K562 (cell line): ENCODE results near the gene EXT2. TPM values are rescaled to one million over a fixed set of nuclear protein-coding genes. Genes with fewer than 3 reads are reported as not detected.

Source experiments
- ATAC-seq: fragments of 200-7000 bp; cut with Tn5 transposase; 3 replicates; pipeline ENCODE4 v1.9.1; 2020; ENCODE audit warnings: moderate library complexity
- BruUV-seq: library from RNA; stranded (reverse); fragments of 400-500 nt; replicated peaks from 2 replicates; lab custom pipeline; 2021; lab: Mats Ljungman, UMichigan
- CTCF ChIA-PET: fragments of 300-600 bp; formaldehyde crosslinking; extraction: SDS; loops from one replicate; lab custom pipeline; 2021; ENCODE audit warnings: low intra/inter-chr PET ratio; lab: Yijun Ruan, JAX
- POLR2A ChIA-PET: fragments of 300-600, 350-650 bp; sonication (Branson Sonifier 250); formaldehyde crosslinking; extraction: SDS; loops from one replicate; lab custom pipeline; 2021; ENCODE audit warnings: antibody characterized with exemption, inconsistent platforms; lab: Yijun Ruan, JAX
- DNase-seq, 4 experiments: peaks; one replicate each; pipeline versions ENCODE4 v3.0.0 to v3.0.0-alpha.2; 2011 to 2018; ENCODE audit warnings: low spot score in 3 of 4, mixed read lengths in 3 of 4; ENCODE audit errors: extremely low read depth in 1 of 4
- FAIRE-seq: peaks from 2 replicates; lab custom pipeline; 2011; peaks lifted over from hg19 to GRCh38; lab: Jason Lieb, UNC
- H2AFZ ChIP-seq: 2 replicates; pipeline ENCODE4 v1.6.0; 2011; ENCODE audit warnings: low read depth, low read length, control low read depth, inconsistent platforms
- H3K27ac ChIP-seq: fragments of 200-600 bp; 3 replicates; pipeline ENCODE4 v1.8.0; 2011; ENCODE audit warnings: low read depth, mild to moderate bottlenecking, control low read depth, inconsistent platforms, low read length, moderate library complexity, mixed read lengths; ENCODE audit errors: extremely low read depth
- H3K27me3 ChIP-seq, 2 experiments: fragments of 300-600 bp in 1 of 2; 2 replicates in 1 of 2; 3 replicates in 1 of 2; pipeline versions ENCODE4 v1.6.0 to v1.8.0; 2011; ENCODE audit warnings: inconsistent platforms in 2 of 2, low read length in 2 of 2, mild to moderate bottlenecking in 1 of 2, mixed read lengths in 1 of 2, moderate library complexity in 1 of 2; ENCODE audit not compliant: control insufficient read depth in 2 of 2, insufficient read depth in 2 of 2
- H3K36me3 ChIP-seq: fragments of 300-600 bp; 3 replicates; pipeline ENCODE4 v1.8.0; 2011; ENCODE audit warnings: mild to moderate bottlenecking, low read length, inconsistent platforms; ENCODE audit not compliant: control insufficient read depth, insufficient read depth
- H3K4me1 ChIP-seq, 2 experiments: fragments of 200-600 bp in 1 of 2; replicated peaks in 1 of 2; 2 replicates in 1 of 2; 3 replicates in 1 of 2; pipeline versions ENCODE4 v1.5.1 to v1.8.0; 2011; ENCODE audit warnings: inconsistent platforms in 2 of 2, low read length in 2 of 2, mild to moderate bottlenecking in 1 of 2, mixed read lengths in 1 of 2, moderate library complexity in 1 of 2; ENCODE audit not compliant: control insufficient read depth in 2 of 2, insufficient read depth in 2 of 2
- H3K4me2 ChIP-seq: 2 replicates; pipeline ENCODE4 v1.6.1; 2011; ENCODE audit warnings: low read length, control low read depth, inconsistent platforms, mixed read lengths; ENCODE audit not compliant: insufficient read depth
- H3K4me3 ChIP-seq: fragments of 200-600 bp; sonication (generic), shearing (Covaris generic); 2 replicates; pipeline ENCODE4 v1.5.1; 2016; ENCODE audit warnings: control low read depth, inconsistent platforms
- H3K79me2 ChIP-seq: fragments of 200-600 bp; 3 replicates; pipeline ENCODE4 v1.8.0; 2011; ENCODE audit warnings: low read length, inconsistent platforms; ENCODE audit not compliant: control insufficient read depth, insufficient read depth
- H3K9ac ChIP-seq, 2 experiments: 2 replicates each; pipeline versions ENCODE4 v1.6.0 to v1.6.1; 2011; ENCODE audit warnings: low read depth in 2 of 2, low read length in 2 of 2, control low read depth in 1 of 2, inconsistent platforms in 1 of 2, mild to moderate bottlenecking in 1 of 2, mixed read lengths in 1 of 2; ENCODE audit not compliant: insufficient read depth in 1 of 2
- H3K9me1 ChIP-seq: one replicate; pipeline ENCODE4 v1.6.0; 2011; ENCODE audit warnings: inconsistent platforms, mild to moderate bottlenecking, low read length, moderate library complexity; ENCODE audit not compliant: control insufficient read depth, insufficient read depth
- H3K9me3 ChIP-seq: replicated peaks from 2 replicates; pipeline ENCODE4 v1.5.1; 2011; ENCODE audit warnings: low read depth, low read length, inconsistent platforms; ENCODE audit not compliant: control insufficient read depth, insufficient read depth
- H4K20me1 ChIP-seq: replicated peaks from 2 replicates; pipeline ENCODE4 v1.6.1; 2011; ENCODE audit warnings: low read length, inconsistent platforms, mixed read lengths; ENCODE audit not compliant: control insufficient read depth, insufficient read depth
- CHD1 ChIP-seq: fragments of 200-600 bp; sonication (generic); IDR thresholded peaks from one replicate; pipeline ENCODE4 v1.6.1; 2012; ENCODE audit warnings: mild to moderate bottlenecking, moderate library complexity, low read length, inconsistent platforms
- CTCFL ChIP-seq: IDR thresholded peaks from 2 replicates; pipeline ENCODE4 v1.6.1; 2011; ENCODE audit warnings: borderline replicate concordance, low read depth, mild to moderate bottlenecking, moderate library complexity, low read length; ENCODE audit not compliant: insufficient read depth, poor library complexity, severe bottlenecking
- E2F6 ChIP-seq, 2 experiments: IDR thresholded peaks; 2 replicates each; pipeline ENCODE4 v1.6.1; 2011; ENCODE audit warnings: borderline replicate concordance in 1 of 2, control low read depth in 1 of 2, low read depth in 1 of 2, low read length in 1 of 2, mild to moderate bottlenecking in 1 of 2, mixed read lengths in 1 of 2, moderate library complexity in 1 of 2; ENCODE audit not compliant: insufficient read depth in 1 of 2, insufficient read length in 1 of 2, poor library complexity in 1 of 2, severe bottlenecking in 1 of 2; ENCODE audit errors: extremely low read depth in 1 of 2
- MCM2 ChIP-seq: fragments of 450-650 bp; IDR thresholded peaks from 2 replicates; pipeline ENCODE4 v1.6.1; 2017; ENCODE audit warnings: low read depth, mild to moderate bottlenecking
- MCM7 ChIP-seq, 2 experiments: fragments of 450-650 bp; IDR thresholded peaks; 2 replicates each; pipeline ENCODE4 v1.6.1; 2016 to 2018
- NFIX ChIP-seq: fragments of 250-450 bp; sonication (Bioruptor Pico); IDR thresholded peaks from 2 replicates; pipeline ENCODE4 v1.4.0; 2020; ENCODE audit warnings: low read depth, mild to moderate bottlenecking, moderate library complexity
- POLR3G ChIP-seq: IDR thresholded peaks from 2 replicates; pipeline ENCODE4 v1.6.1; 2011; ENCODE audit not compliant: insufficient read length, insufficient replicate concordance; ENCODE audit errors: extremely low read depth
- RAD51 ChIP-seq: fragments of 450-650 bp; IDR thresholded peaks from 2 replicates; pipeline ENCODE4 v1.7.1; 2016; ENCODE audit warnings: low read depth, mild to moderate bottlenecking, borderline replicate concordance
- SMAD4 ChIP-seq: fragments of 250-450 bp; sonication (Bioruptor Pico); conservative IDR thresholded peaks from 2 replicates; pipeline ENCODE4 v1.8.0; 2021; ENCODE audit warnings: inconsistent platforms, mild to moderate bottlenecking, moderate library complexity
- SREBF1 ChIP-seq: fragments of 150-350 bp; IDR thresholded peaks from 2 replicates; pipeline ENCODE4 v1.6.1; 2014; ENCODE audit warnings: antibody characterized with exemption, low read depth, low read length, borderline replicate concordance
- STAT6 ChIP-seq: sonication (generic); formaldehyde crosslinking; IDR thresholded peaks from 2 replicates; pipeline ENCODE4 v1.8.1; 2023; ENCODE audit warnings: mild to moderate bottlenecking, missing genetic modification reagents
- WGBS: fragments of 100-300 bp; shearing (Covaris generic); methylation state at CpG from one replicate; pipeline ENCODE4 v1.1.6; 2016; ENCODE audit warnings: low coverage, mixed read lengths; ENCODE audit not compliant: insufficient coverage; ENCODE audit errors: missing lambda C conversion rate; 5-methylcytosine and 5-hydroxymethylcytosine counted together
- in situ Hi-C: fragments of 300-500 bp; cut with MboI; formaldehyde crosslinking; loops from 4 replicates; pipeline ENCODE4 v1.15.0; 2018; ENCODE audit warnings: inconsistent platforms, mixed read lengths
- intact Hi-C: fragments of 100-400 bp; cut with micrococcal nuclease; formaldehyde crosslinking; loops from 2 replicates; pipeline ENCODE4 v1.14.2; 2022
- polyA plus RNA-seq, 8 experiments: library from polyadenylated mRNA; depleted of rRNA in 4 of 8; stranded (reverse) in 5 of 8; unstranded in 3 of 8; fragments of >200 nt; fragmentation: Nextera tagmentation in 2 of 8; fragmentation: Illumina TruSeq in 1 of 8; extraction: Ambion mirVana in 2 of 8; extraction: Trizol in 1 of 8; gene quantifications; 2 replicates each; pipeline versions ENCODE4 v1.2.1 to v1.2.3, GENCODE V29; 2011 to 2014; ENCODE audit warnings: inconsistent platforms in 1 of 8, missing spikeins in 1 of 8
- total RNA-seq, 7 experiments: library from RNA; depleted of rRNA in 6 of 7; stranded (reverse); fragments of >200 nt in 6 of 7; fragmentation: Illumina TruSeq in 2 of 7; extraction: Trizol in 2 of 7; gene quantifications; 2 replicates each; pipeline versions ENCODE4 v1.2.1 to v1.2.3, GENCODE V29; 2011 to 2021; ENCODE audit warnings: low replicate concordance in 1 of 7
- TF ChIP-seq, protein P1 (sequence below): sonication (generic); formaldehyde crosslinking; IDR thresholded peaks from 2 replicates; pipeline ENCODE4 v1.8.0; 2022; ENCODE audit warnings: missing genetic modification reagents, mild to moderate bottlenecking, borderline replicate concordance
- TF ChIP-seq, protein P2 (sequence below): IDR thresholded peaks from 2 replicates; pipeline ENCODE4 v1.6.1; 2014; ENCODE audit warnings: antibody characterized with exemption

Gene EXT2
- total and polyA plus RNA-seq, 9 of the 15 experiments (the other 6 are each of a cell fraction or from before 2014, with no cell fraction given) = 7.5 to 52.1 (median 38.1) TPM

DNA sequence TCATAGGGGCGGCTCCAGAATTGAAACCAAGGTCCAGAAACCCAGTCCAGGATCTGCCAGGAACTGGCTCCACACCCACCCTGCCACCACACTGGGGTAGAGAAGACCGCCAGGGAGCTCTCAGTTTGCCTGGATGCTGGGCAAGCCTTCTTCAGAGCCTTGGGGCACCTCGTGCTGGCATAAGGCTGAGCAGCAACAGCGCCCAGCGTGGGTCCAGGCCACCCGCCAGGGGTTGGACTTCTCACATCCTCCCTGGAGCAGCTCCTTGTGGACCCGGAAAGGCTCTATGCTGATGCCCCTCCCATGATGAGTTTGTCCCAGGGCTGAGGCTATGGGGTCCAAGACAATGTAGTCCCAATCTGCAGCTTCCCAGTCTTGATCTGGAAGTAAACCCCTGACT, 184.8 kb downstream of the EXT2 start:
- intact Hi-C loops (loop anchor here (10.0 kb wide), 1 partner anchor 145 kb away; no protein-coding TSS in a partner anchor), in situ Hi-C loops (no loop called here)
- H3K9me3 ChIP-seq = no peaks in the 10 kb centered on the region
- WGBS = 21% methylated on average over 7 of the region's 7 CpGs
- no peak overlapping the region for H3K4me3 ChIP-seq
- CTCF ChIA-PET = no interaction called here
- ATAC-seq (no peak; the same call in 1 of the 3 replicates), DNase-seq (no peak), FAIRE-seq (no peak)
- H3K27ac ChIP-seq = no peak overlapping the region
- no peaks in the 10 kb centered on the region for H3K79me2 ChIP-seq
- no peaks in the 10 kb centered on the region for H3K9me1 ChIP-seq
- H3K27me3 ChIP-seq = peaks cover 0 to 9% of the 10 kb centered on the region in 2 experiments; a peak in 2 of 5 replicates
- peaks cover 5 to 17% of the 10 kb centered on the region in 2 experiments; a peak in 3 of 5 replicates for H3K4me1 ChIP-seq
- H3K36me3 ChIP-seq = no peaks in the 10 kb centered on the region
- H3K9ac ChIP-seq = no peak overlapping the region
- H4K20me1 ChIP-seq = no peaks in the 10 kb centered on the region; the same call in 1 of the 2 replicates
- POLR2A ChIA-PET = interaction anchor here (2.6 kb wide), 1 partner anchor 10 kb away, joined by 8 read pairs; no protein-coding TSS in a partner anchor
- H3K4me2 ChIP-seq = no peak overlapping the region
- BruUV-seq = no TSS peak
- no peak overlapping the region for H2AFZ ChIP-seq
- TF ChIP-seq POLR3G (no peak), SMAD4 (CRISPR knock-in tag) (no peak), NFIX (CRISPR knock-in tag) (no peak), E2F6 (IDR thresholded peaks at IDR 0.05; ENCODE audit: borderline replicate concordance in 1 of 2, extremely low read depth in 1 of 2, insufficient read depth in 1 of 2, insufficient read length in 1 of 2, low read depth in 1 of 2, low read length in 1 of 2, poor library complexity in 1 of 2, severe bottlenecking in 1 of 2) (no peak), MCM2 (no peak), CTCFL (no peak), SREBF1 (no peak), MCM7 (IDR thresholded peaks at IDR 0.05) (no peak), STAT6 (CRISPR knock-in tag) (no peak), RAD51 (no peak), CHD1 (no peak)
- TF ChIP-seq, protein P1, sequence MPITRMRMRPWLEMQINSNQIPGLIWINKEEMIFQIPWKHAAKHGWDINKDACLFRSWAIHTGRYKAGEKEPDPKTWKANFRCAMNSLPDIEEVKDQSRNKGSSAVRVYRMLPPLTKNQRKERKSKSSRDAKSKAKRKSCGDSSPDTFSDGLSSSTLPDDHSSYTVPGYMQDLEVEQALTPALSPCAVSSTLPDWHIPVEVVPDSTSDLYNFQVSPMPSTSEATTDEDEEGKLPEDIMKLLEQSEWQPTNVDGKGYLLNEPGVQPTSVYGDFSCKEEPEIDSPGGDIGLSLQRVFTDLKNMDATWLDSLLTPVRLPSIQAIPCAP (CRISPR knock-in tag) = no peak
- TF ChIP-seq, protein P2, sequence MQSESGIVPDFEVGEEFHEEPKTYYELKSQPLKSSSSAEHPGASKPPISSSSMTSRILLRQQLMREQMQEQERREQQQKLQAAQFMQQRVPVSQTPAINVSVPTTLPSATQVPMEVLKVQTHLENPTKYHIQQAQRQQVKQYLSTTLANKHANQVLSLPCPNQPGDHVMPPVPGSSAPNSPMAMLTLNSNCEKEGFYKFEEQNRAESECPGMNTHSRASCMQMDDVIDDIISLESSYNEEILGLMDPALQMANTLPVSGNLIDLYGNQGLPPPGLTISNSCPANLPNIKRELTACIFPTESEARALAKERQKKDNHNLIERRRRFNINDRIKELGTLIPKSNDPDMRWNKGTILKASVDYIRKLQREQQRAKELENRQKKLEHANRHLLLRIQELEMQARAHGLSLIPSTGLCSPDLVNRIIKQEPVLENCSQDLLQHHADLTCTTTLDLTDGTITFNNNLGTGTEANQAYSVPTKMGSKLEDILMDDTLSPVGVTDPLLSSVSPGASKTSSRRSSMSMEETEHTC = no peak
